Activated naive CD8-positive, alpha-beta T cell treated with anti-CD3 and anti-CD28 coated beads for 36 hours (primary cell): ENCODE results near the gene RNF2. TPM values are rescaled to one million over a fixed set of nuclear protein-coding genes. Genes with fewer than 3 reads are reported as not detected.

Experiments used
- DNase-seq: peaks from one replicate; pipeline ENCODE4 v3.0.0; 2021
- H3K27ac Mint-ChIP-seq: one replicate; pipeline ENCODE4 v1.8.0; 2022; ENCODE audit warnings: mild to moderate bottlenecking, moderate library complexity, mixed read lengths
- H3K27me3 Mint-ChIP-seq: one replicate; pipeline ENCODE4 v1.8.0; 2022; ENCODE audit warnings: mild to moderate bottlenecking, mixed read lengths
- H3K36me3 Mint-ChIP-seq: one replicate; pipeline ENCODE4 v1.8.0; 2021; ENCODE audit warnings: mild to moderate bottlenecking, mixed read lengths
- H3K4me1 Mint-ChIP-seq: one replicate; pipeline ENCODE4 v1.8.0; 2021; ENCODE audit warnings: mixed read lengths
- H3K4me3 Mint-ChIP-seq: one replicate; pipeline ENCODE4 v1.8.0; 2022; ENCODE audit warnings: mild to moderate bottlenecking, moderate library complexity, mixed read lengths
- H3K9me3 Mint-ChIP-seq: one replicate; pipeline ENCODE4 v1.8.0; 2022; ENCODE audit warnings: mixed read lengths
- total RNA-seq, 2 experiments: library from RNA; stranded (reverse); gene quantifications; one replicate each; pipeline ENCODE4 v1.2.3, GENCODE V29; 2021

RNF2 gene
- total RNA-seq, 2 experiments from 2014 or later, result 28.6 to 28.8 TPM

DNA sequence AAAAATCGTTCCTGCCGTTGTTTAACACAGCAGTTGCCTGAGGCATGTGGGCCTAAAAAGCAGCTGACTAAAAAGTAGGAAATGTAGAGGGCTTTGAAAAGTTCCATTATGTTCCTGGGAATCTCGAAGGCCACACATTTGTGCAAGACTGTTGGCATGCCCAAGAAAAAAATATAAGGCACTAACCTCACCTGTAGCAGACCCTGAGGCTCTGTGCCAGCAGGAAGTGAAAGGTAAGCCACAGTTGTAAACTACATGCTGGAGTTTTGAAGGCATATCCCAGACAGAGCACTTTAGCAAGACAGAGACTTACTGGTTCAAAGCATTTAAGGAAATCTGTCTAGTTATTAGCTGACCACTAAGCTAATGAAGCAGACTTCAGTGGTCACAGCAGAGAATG lies 58.7 kb downstream of the RNF2 start:
- Mint-ChIP-seq H3K4me1 (no peaks in the 10 kb centered on the region), H3K9me3 (peaks cover 16% of the 10 kb centered on the region), H3K27ac (no peak overlapping the region), H3K27me3 (no peaks in the 10 kb centered on the region), H3K4me3 (no peak overlapping the region), H3K36me3 (peaks cover 39% of the 10 kb centered on the region)
- DNase-seq, result no peak

DNA sequence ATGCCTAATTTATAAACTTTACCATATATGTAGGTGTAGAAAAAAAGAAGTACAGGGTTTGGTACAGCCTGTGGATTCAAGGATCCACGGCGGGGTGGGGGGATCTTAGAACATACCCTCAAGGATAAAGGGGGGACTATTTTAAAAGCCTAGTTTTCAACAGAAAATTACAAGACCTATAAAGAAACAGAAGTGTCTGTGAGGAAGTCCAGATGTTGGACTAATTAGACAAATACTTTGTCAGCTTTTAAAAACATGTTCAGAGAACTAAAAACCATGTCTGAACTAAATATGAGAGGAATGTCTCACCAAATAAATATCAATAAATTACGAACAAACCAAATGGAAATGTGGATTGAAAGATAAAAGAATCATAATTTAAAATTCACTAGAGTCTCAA lies 59.8 kb downstream of the RNF2 start:
- no peak overlapping the region for H3K27ac Mint-ChIP-seq

DNA sequence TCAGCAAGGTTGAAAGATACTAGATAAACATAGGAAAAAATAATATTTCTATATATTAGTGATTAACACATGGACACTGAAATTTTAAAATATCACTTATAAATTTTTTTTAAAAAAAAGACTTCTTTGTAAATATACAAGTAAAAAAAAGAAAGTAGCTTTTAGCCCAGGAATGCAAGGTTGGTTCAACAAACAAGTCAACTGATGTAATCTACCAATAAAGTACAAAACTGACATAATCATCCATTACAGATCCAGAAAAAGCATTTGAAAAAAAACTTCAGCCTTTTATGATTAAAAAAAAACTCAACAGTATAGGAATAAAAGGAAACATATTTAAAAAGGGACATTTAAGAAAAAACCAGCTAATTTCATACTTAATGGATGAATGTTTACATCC lies 63.0 kb downstream of the RNF2 start:
- no peak overlapping the region for H3K27ac Mint-ChIP-seq
- no peak for DNase-seq
- no peak overlapping the region for H3K4me3 Mint-ChIP-seq
- H3K27me3 Mint-ChIP-seq, result no peaks in the 10 kb centered on the region
- peaks cover 14% of the 10 kb centered on the region for H3K36me3 Mint-ChIP-seq
- H3K4me1 Mint-ChIP-seq, result peaks cover 2% of the 10 kb centered on the region
- peaks cover 27% of the 10 kb centered on the region for H3K9me3 Mint-ChIP-seq

More for the DNA sequence above, 59.8 kb downstream of the RNF2 start:
- no peak for DNase-seq
- Mint-ChIP-seq H3K36me3 (peaks cover 34% of the 10 kb centered on the region), H3K27me3 (no peaks in the 10 kb centered on the region), H3K9me3 (peaks cover 25% of the 10 kb centered on the region), H3K4me3 (no peak overlapping the region), H3K4me1 (no peaks in the 10 kb centered on the region)

DNA sequence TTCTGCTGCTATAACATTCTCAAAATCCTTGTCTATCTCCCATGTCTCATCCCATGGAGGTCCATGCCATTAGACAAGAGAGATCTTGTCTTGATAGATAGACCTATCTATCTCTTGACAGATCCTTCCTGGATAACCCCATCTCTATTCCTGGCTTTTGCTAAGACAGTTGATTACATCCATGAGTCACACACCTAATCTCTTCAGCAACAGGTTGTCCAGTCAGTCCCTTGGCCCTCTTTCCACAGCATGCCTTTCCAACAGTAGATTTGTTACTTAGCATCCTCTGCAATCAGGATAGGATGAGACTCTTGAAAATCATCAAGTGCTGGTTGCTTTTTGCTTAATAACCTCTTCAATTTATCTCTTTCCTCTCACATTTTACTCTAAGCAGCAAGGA lies 64.8 kb downstream of the RNF2 start:
- DNase-seq, result no peak
- H3K9me3 Mint-ChIP-seq, result peaks cover 26% of the 10 kb centered on the region
- H3K4me1 Mint-ChIP-seq, result peaks cover 2% of the 10 kb centered on the region
- no peaks in the 10 kb centered on the region for H3K27me3 Mint-ChIP-seq
- H3K4me3 Mint-ChIP-seq, result no peak overlapping the region
- peaks cover 5% of the 10 kb centered on the region for H3K36me3 Mint-ChIP-seq
- no peak overlapping the region for H3K27ac Mint-ChIP-seq

DNA sequence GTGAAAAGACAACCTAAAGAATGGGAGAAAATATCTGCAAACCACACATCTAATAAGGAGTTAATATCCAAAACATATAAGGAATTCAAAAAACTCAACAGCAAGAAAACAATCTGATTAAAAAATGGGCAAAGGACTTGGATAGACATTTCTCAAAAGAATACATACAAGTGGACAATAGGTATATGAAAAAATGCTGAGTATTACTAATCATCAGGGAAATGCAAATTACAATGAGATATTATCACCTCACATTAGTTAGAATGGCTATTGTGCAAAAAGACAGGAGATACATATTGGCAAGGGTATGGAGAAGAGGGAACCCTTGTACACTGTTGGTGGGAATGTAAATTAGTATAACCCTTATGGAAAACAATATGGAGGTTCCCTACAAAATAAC lies 66.5 kb downstream of the RNF2 start:
- Mint-ChIP-seq H3K27ac (no peak overlapping the region), H3K4me3 (no peak overlapping the region), H3K4me1 (peaks cover 2% of the 10 kb centered on the region), H3K27me3 (no peaks in the 10 kb centered on the region), H3K9me3 (peaks cover 20% of the 10 kb centered on the region), H3K36me3 (peaks cover 10% of the 10 kb centered on the region)
- DNase-seq, result no peak

DNA sequence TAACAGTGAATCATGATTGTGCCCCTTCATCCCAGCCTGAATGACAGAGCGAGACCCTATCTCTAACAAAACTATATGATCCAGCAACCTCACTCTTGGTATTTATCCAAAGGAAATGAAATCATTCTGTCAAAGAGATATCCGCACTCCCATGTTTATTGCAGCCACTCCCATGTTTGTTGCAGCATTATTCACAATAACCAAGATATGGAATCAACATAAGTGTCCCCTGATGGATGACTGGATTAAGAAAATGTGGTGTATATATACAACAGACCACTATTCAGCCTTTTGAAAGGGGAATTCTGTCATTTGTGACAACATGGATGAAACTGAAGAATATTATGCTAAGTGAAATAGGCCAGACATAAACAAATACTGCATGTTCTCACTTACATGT lies 67.0 kb downstream of the RNF2 start:
- peaks cover 20% of the 10 kb centered on the region for H3K9me3 Mint-ChIP-seq
- H3K27me3 Mint-ChIP-seq, result no peaks in the 10 kb centered on the region
- H3K27ac Mint-ChIP-seq, result no peak overlapping the region
- DNase-seq, result no peak
- no peak overlapping the region for H3K4me3 Mint-ChIP-seq
- H3K4me1 Mint-ChIP-seq, result peaks cover 2% of the 10 kb centered on the region
- H3K36me3 Mint-ChIP-seq, result peaks cover 13% of the 10 kb centered on the region

DNA sequence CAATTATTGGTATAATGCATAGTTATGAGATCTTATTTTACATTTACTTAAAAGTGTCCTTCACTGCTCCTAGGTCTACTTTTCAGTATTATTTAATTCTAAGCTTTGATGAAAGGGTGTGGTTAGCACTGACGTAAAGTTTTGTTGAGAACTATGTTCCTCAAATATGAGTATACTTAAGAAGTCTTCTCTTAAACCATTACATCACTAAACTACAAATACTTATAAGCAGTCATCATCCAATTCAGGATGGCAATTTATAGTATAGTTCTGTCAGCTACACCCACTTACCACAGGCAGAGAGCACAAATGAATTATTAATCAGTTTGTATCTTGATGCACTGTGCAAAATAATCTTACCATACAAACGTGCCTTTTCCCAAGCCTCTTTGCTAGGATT lies 84.3 kb downstream of the RNF2 start:
- Mint-ChIP-seq H3K4me1 (no peaks in the 10 kb centered on the region), H3K4me3 (no peak overlapping the region), H3K9me3 (peaks cover 8% of the 10 kb centered on the region), H3K27me3 (no peaks in the 10 kb centered on the region), H3K27ac (no peak overlapping the region), H3K36me3 (peaks cover 25% of the 10 kb centered on the region)
- no peak for DNase-seq

DNA sequence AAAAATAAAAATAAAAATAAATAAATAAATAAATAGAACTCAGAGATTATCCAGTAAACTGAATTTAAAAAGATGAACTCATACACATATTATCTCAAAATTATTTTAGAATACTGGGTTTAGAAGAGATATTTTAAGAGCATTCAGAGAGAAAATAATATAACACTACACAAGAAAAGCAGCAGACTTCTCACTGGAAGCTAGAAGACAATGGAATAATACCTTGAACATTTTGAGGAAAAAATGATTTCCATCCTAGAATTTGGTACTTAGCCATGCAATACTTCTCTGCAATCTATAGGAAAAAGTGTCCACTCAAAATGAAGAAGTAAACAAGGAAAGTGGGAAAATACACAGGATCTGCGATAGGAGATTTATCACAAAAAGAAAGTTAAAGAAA lies 87.2 kb downstream of the RNF2 start:
- Mint-ChIP-seq H3K9me3 (peaks cover 8% of the 10 kb centered on the region), H3K27me3 (no peaks in the 10 kb centered on the region), H3K36me3 (peaks cover 28% of the 10 kb centered on the region), H3K4me3 (no peak overlapping the region), H3K27ac (no peak overlapping the region), H3K4me1 (peaks cover 1% of the 10 kb centered on the region)
- DNase-seq, result no peak

DNA sequence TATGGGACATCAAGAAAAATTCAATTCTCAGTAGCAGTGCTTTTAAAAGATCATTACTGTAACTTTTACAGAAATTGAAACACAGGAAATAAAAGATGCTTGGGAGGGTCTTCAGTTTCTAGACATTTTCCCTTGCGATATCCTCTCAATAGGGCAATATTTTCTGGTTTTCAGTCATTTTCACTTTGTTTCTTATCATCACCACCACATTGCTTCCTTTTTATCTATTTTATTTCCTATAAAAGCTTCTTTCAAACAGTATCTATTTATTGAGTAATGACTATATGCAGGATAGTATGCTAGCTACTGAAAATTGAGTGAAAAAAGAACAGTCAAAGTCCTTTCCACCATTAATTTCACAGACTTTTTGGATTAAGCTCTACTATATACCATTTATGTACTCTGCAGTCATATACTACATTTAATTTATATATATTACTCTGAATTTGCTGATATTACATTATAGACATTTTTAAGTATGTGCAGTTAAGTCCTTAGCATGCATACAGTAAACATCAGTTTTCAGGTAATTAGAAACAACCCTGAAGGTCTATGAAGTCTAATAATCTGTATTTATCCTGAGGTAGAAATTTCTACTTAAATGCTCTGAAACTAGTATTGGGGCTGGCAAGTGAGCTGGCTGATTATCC lies 92.7 kb downstream of the RNF2 start:
- Mint-ChIP-seq H3K36me3 (peaks cover 22% of the 10 kb centered on the region), H3K27ac (no peak overlapping the region), H3K4me1 (peaks cover 6% of the 10 kb centered on the region), H3K4me3 (no peak overlapping the region), H3K27me3 (no peaks in the 10 kb centered on the region), H3K9me3 (peaks cover 3% of the 10 kb centered on the region)
- DNase-seq, result no peak

DNA sequence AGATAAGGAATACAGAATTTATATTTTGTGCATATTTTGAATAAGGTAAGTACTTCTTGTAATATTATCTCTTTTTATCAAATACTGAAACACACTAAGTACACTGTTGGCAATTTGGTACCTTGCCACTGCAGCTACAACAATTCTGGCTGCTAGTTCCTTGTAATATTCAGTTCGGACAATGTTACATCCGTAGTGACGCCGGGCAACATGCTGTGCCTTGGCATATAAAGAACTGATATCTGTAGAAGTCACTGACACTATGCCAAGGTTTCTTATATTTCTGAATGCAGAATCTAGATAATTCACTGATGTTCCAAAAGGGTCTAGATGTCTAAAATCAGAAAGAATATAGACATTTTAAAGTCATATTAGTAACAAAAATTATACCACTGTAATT lies 93.9 kb downstream of the RNF2 start:
- Mint-ChIP-seq H3K9me3 (no peaks in the 10 kb centered on the region), H3K4me3 (no peak overlapping the region), H3K36me3 (peaks cover 17% of the 10 kb centered on the region), H3K27ac (no peak overlapping the region), H3K4me1 (peaks cover 8% of the 10 kb centered on the region), H3K27me3 (no peaks in the 10 kb centered on the region)
- no peak for DNase-seq

DNA sequence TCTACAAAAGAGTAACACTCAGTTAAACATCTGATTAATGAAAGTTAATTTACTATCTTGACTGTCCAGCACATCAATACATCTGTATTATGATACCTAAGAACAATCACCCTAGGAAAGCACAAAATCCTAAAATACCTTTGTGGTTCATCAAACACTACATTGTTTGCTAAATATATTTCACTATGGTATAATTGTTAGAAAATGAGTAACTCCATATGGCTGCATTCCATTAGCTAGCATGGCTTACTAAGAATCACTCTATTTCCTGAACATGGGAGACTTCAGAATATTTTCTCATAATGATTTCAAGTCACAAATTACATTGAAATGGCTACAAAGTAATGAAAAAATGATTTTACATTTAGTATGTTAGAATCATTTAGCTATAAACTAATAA lies 98.9 kb downstream of the RNF2 start:
- no peak overlapping the region for H3K4me3 Mint-ChIP-seq
- peaks cover 26% of the 10 kb centered on the region for H3K36me3 Mint-ChIP-seq
- H3K27me3 Mint-ChIP-seq, result no peaks in the 10 kb centered on the region
- H3K27ac Mint-ChIP-seq, result no peak overlapping the region
- peaks cover 1% of the 10 kb centered on the region for H3K4me1 Mint-ChIP-seq
- DNase-seq, result no peak
- H3K9me3 Mint-ChIP-seq, result no peaks in the 10 kb centered on the region

DNA sequence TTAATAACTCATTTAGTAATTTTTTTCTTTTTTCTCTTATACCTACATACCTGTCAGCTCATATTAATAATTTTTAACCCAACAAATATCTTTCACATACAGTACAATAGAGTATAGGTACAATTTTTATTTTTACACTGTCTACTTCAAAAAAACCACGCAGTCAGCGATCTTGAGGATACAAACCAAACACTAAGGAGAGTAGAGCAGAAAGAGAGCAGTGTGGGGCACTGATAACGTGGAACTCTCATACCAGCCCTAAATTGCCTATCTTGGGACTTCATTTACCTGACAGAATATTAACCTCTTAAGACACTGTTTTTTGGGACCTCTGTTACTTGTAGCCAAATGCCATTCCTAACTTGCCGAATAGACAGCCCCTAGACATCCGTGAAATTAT lies 105.9 kb downstream of the RNF2 start:
- peaks cover 19% of the 10 kb centered on the region for H3K36me3 Mint-ChIP-seq
- DNase-seq, result no peak
- H3K4me1 Mint-ChIP-seq, result peaks cover 31% of the 10 kb centered on the region
- no peak overlapping the region for H3K4me3 Mint-ChIP-seq
- H3K27ac Mint-ChIP-seq, result no peak overlapping the region
- H3K9me3 Mint-ChIP-seq, result no peaks in the 10 kb centered on the region
- H3K27me3 Mint-ChIP-seq, result no peaks in the 10 kb centered on the region

Other genes with a start within 250 kb of the RNF2 start
- 1 to 10 TPM; 7.9 to 8.1 TPM for gene NIBAN1, start 71.0 kb upstream of the RNF2 start, total RNA-seq
- 10 to 100 TPM; 23.1 to 27.7 TPM for gene TRMT1L, start 111.4 kb downstream of the RNF2 start, total RNA-seq
- gene SWT1, start 111.6 kb downstream of the RNF2 start, total RNA-seq, result 1 to 10 TPM; 1.4 to 1.8 TPM